ENCODE measurements around the gene MGRN1. TPM values are rescaled to one million over a fixed set of nuclear protein-coding genes. Genes with fewer than 3 reads are reported as not detected.

Gene MGRN1
- total and polyA plus RNA-seq, 2 donors (not counting 1 experiment from before 2014, with no cell fraction given), result 5.4 to 26.1 TPM

DNA sequence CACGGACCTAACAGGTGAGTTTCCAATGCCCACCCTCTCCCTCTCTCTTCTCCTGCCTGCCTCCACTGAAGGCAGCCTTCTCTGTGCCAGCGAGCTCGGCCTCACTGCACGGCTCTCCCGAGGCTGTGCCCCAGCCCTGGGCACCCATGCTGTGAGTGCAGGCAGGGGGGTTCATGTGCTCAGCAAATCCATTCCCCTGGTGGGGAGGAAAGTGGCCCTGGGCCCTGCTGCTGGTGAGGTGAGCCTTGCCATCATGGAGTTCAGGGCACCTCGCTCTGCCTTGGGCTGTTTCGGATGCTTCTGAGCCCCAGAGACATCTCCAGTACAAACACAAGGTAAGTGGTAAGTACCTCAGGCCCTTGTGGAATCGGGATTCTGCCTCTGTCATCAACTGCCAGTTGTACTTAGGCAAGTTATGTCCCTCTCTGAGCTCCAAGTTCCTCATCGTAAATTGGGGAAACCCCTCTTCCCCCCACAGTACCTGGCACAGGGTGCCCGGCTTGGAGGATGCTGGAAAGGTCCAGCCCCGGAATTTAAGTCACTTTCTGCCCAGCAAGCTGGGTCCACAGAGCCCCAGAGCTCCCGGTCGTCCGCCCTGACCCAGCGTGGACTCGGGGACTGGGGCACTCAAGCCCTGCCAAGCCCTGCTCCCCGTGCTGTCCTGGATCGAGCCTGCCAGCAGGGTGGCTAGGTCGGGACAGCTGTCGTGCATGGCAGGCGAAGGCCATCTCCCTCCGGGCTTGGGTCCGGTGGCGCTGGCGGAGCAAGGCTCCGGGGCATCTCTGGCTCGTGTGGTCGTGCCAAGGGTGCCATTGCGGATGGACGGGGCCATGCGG, 68.1 kb downstream of the MGRN1 start:
- DNase-seq (ENCODE audit: low read depth in 2 of 2), result no peak
- Histone ChIP-seq H3K27me3 (ENCODE audit: control insufficient read depth, insufficient read depth, low read length) (no peaks in the 10 kb centered on the region), H3K27ac (ENCODE audit: insufficient read depth, low read length) (no peak overlapping the region), H3K36me3 (ENCODE audit: control insufficient read depth, insufficient read depth, low read length) (peaks cover 22% of the 10 kb centered on the region), H3K4me1 (ENCODE audit: control insufficient read depth, extremely low read depth, insufficient read depth, low read length) (peaks cover 7% of the 10 kb centered on the region), H3K9me3 (ENCODE audit: control insufficient read depth, insufficient read depth, low read depth, low read length) (no peaks in the 10 kb centered on the region), H3K4me3 (replicated peaks in 1 of 4; ENCODE audit: control extremely low read depth in 1 of 4, insufficient read depth in 1 of 4, low read depth in 3 of 4, low read length in 4 of 4) (peak overlapping the region; percentile 33 to 80 (median 59)), H3K4me2 (ENCODE audit: extremely low read depth, insufficient read depth, low read length) (peak overlapping the region; percentile 89), H4K20me1 (ENCODE audit: control insufficient read depth, extremely low read depth, insufficient read depth, low read length) (no peaks in the 10 kb centered on the region), H3K9ac (ENCODE audit: insufficient read depth, low read length) (peak overlapping the region; percentile 25), H3K79me2 (ENCODE audit: control insufficient read depth, insufficient read depth, low read length) (peaks cover 4% of the 10 kb centered on the region), H2AFZ (ENCODE audit: low read length) (peak overlapping the region; percentile 54)
- TF ChIP-seq, protein P1, sequence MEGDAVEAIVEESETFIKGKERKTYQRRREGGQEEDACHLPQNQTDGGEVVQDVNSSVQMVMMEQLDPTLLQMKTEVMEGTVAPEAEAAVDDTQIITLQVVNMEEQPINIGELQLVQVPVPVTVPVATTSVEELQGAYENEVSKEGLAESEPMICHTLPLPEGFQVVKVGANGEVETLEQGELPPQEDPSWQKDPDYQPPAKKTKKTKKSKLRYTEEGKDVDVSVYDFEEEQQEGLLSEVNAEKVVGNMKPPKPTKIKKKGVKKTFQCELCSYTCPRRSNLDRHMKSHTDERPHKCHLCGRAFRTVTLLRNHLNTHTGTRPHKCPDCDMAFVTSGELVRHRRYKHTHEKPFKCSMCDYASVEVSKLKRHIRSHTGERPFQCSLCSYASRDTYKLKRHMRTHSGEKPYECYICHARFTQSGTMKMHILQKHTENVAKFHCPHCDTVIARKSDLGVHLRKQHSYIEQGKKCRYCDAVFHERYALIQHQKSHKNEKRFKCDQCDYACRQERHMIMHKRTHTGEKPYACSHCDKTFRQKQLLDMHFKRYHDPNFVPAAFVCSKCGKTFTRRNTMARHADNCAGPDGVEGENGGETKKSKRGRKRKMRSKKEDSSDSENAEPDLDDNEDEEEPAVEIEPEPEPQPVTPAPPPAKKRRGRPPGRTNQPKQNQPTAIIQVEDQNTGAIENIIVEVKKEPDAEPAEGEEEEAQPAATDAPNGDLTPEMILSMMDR (conservative IDR thresholded peaks at IDR 0.05 in 1 of 2, IDR thresholded peaks at IDR 0.05 in 1 of 2; ENCODE audit: low read depth in 1 of 2, low read length in 2 of 2), result no peak
- no peak for TF ChIP-seq EZH2 (IDR thresholded peaks at IDR 0.05; ENCODE audit: low read length, missing control alignments)

DNA sequence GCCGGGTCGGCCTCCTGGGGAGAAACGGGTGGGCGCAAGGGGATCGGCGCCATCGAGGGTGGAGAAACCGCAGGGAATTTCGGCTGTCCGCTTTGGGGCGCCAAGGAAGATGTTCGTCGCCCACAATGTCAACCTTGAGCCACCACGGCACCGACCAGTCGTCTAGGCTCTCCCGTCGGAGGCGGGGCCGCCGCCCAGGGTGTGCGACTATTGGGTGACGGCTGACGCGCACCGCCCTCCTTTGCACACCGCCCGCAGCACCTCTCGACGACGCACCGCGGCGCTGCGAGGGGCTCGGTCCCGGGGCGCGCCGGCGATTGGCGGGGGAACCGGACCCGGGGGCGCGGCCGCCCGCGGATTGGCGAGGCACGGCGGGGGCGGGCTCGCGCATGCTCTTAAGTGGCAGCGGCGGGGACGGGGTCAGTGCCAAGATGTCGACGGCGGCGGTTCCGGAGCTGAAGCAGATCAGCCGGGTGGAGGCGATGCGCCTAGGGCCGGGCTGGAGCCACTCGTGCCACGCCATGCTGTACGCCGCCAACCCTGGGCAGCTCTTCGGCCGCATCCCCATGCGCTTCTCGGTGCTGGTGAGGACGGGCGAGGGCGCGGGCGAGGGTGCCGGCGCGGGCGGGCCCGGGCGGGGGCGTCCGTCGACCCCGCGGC, 68.8 kb downstream of the MGRN1 start, which contains the start of gene NUDT16L1:
TSS of gene NUDT16L1 (plus strand) at position 267 of the 660 bp plus-strand sequence. CDS start at position 432, 165 bp downstream.
- H3K27me3 ChIP-seq (ENCODE audit: control insufficient read depth, insufficient read depth, low read length), result no peaks in the 10 kb centered on the region
- H3K4me1 ChIP-seq (ENCODE audit: control insufficient read depth, extremely low read depth, insufficient read depth, low read length), result peaks cover 7% of the 10 kb centered on the region
- H3K9me3 ChIP-seq (ENCODE audit: control insufficient read depth, insufficient read depth, low read depth, low read length), result no peaks in the 10 kb centered on the region
- TF ChIP-seq, protein P1 (conservative IDR thresholded peaks at IDR 0.05 in 1 of 2, IDR thresholded peaks at IDR 0.05 in 1 of 2; ENCODE audit: low read depth in 1 of 2, low read length in 2 of 2), result peak in 1 of 2 donors; percentile 6
- TF ChIP-seq EZH2 (IDR thresholded peaks at IDR 0.05; ENCODE audit: low read length, missing control alignments), result no peak
- peak within 1 kb of the TSS; percentile 60 to 82 (median 76) for H3K4me3 ChIP-seq (replicated peaks in 1 of 4; ENCODE audit: control extremely low read depth in 1 of 4, insufficient read depth in 1 of 4, low read depth in 3 of 4, low read length in 4 of 4)
- H3K9ac ChIP-seq (ENCODE audit: insufficient read depth, low read length), result peak within 1 kb of the TSS; percentile 90
- peaks cover 25% of the 10 kb centered on the region for H3K36me3 ChIP-seq (ENCODE audit: control insufficient read depth, insufficient read depth, low read length)
- peak within 1 kb of the TSS; percentile 54 for H2AFZ ChIP-seq (ENCODE audit: low read length)
- DNase-seq (ENCODE audit: low read depth in 2 of 2), result peak; percentile 90 to 92
- H3K4me2 ChIP-seq (ENCODE audit: extremely low read depth, insufficient read depth, low read length), result peak within 1 kb of the TSS; percentile 89
- H4K20me1 ChIP-seq (ENCODE audit: control insufficient read depth, extremely low read depth, insufficient read depth, low read length), result no peaks in the 10 kb centered on the region
- H3K79me2 ChIP-seq (ENCODE audit: control insufficient read depth, insufficient read depth, low read length), result peaks cover 4% of the 10 kb centered on the region
- peak within 1 kb of the TSS; percentile 53 for H3K27ac ChIP-seq (ENCODE audit: insufficient read depth, low read length)

All from fibroblast of lung (primary cell).